ENCODE data around the gene RAB28.

Gene RAB28

DNA sequence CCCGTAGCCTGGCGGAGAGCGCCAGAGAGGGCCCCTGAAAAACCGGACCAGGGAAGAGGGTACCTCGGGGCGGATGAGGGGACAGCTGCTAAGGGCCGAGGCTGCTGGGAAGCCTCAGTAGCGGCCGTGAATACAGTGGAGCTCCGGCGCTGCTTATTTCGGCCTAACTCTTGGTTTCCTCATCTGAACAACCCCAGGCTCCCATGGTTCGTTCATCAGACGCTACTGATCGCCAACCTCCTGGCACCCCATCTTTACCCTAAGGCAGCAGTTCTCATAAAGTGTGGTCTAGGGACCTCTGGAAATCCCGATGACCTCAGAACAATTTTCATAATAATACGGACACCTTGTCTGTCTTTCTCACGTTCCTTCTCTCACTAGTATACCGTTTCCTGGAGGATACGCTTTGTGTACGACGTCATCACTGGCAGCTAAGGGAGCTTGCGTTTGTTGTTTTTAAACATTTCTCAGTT lies 645 bp upstream of the RAB28 start:
- TF ChIP-seq, protein P1, sequence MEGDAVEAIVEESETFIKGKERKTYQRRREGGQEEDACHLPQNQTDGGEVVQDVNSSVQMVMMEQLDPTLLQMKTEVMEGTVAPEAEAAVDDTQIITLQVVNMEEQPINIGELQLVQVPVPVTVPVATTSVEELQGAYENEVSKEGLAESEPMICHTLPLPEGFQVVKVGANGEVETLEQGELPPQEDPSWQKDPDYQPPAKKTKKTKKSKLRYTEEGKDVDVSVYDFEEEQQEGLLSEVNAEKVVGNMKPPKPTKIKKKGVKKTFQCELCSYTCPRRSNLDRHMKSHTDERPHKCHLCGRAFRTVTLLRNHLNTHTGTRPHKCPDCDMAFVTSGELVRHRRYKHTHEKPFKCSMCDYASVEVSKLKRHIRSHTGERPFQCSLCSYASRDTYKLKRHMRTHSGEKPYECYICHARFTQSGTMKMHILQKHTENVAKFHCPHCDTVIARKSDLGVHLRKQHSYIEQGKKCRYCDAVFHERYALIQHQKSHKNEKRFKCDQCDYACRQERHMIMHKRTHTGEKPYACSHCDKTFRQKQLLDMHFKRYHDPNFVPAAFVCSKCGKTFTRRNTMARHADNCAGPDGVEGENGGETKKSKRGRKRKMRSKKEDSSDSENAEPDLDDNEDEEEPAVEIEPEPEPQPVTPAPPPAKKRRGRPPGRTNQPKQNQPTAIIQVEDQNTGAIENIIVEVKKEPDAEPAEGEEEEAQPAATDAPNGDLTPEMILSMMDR (IDR thresholded peaks at IDR 0.05; ENCODE audit: insufficient read depth, low read depth, low read length, missing control alignments): no peak
- DNase-seq (ENCODE audit: low read depth): peak; percentile 58
- peak overlapping the region; percentile 55 for H3K4me3 ChIP-seq (ENCODE audit: low read depth, low read length)

DNA sequence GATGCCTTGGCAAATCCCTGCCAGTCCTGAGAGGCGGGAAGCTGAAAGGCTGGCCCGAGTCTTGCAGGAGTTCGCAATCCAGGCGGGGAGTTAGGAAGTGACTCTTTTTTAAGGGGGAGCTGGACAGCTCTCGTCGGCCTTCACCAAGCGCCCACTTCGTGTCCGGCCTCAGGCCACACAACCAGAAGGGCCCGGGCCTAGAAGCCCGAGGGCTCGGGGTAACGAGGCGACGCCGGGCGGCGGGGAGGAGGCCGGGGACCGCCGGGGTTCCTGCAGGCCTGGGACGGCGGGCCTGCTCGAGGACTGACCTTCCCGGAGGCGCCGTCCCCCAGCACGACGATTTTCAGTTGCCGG lies 395 bp downstream of the RAB28 start:
- peak overlapping the region; percentile 55 for H3K4me3 ChIP-seq (ENCODE audit: low read depth, low read length)
- peak; percentile 33 for DNase-seq (ENCODE audit: low read depth)
- TF ChIP-seq, protein P1 (IDR thresholded peaks at IDR 0.05; ENCODE audit: insufficient read depth, low read depth, low read length, missing control alignments): no peak

GRCh38 chr4:13483136-13483767 lies 888 bp downstream of the RAB28 start:
- peak; percentile 12 for DNase-seq (ENCODE audit: low read depth)
- TF ChIP-seq, protein P1 (IDR thresholded peaks at IDR 0.05; ENCODE audit: insufficient read depth, low read depth, low read length, missing control alignments): no peak
- H3K4me3 ChIP-seq (ENCODE audit: low read depth, low read length): peak overlapping the region; percentile 55

- DNase-seq (ENCODE audit: low read depth): no peak
- H3K4me3 ChIP-seq (ENCODE audit: low read depth, low read length): no peak overlapping the region
- TF ChIP-seq, protein P1 (IDR thresholded peaks at IDR 0.05; ENCODE audit: insufficient read depth, low read depth, low read length, missing control alignments): no peak
Measured at GRCh38 chr4:13481569-13481968, 2.6 kb downstream of the RAB28 start.

GRCh38 chr4:13478707-13479106 lies 5.4 kb downstream of the RAB28 start:
- no peak for DNase-seq (ENCODE audit: low read depth)
- no peak overlapping the region for H3K4me3 ChIP-seq (ENCODE audit: low read depth, low read length)
- TF ChIP-seq, protein P1 (IDR thresholded peaks at IDR 0.05; ENCODE audit: insufficient read depth, low read depth, low read length, missing control alignments): no peak

DNA sequence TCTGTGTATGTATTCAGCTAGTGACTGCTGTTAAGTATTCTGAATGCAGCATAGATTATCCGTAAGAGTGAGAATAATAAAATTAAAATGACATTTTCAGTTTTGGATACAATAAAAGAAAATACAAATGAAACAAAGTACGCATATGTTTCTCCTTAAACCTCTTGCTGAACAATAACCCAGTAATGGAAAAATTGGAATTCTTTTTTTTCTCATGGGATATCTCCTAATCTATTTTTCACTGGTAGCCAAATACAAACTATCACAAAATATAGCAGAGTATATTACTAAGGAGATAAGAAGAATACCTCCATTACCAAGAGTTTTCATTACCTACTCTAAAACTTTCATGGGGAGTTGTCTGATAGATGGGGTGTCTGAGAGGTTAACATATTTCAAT lies 6.0 kb downstream of the RAB28 start:
- TF ChIP-seq, protein P1 (IDR thresholded peaks at IDR 0.05; ENCODE audit: insufficient read depth, low read depth, low read length, missing control alignments): no peak
- no peak for DNase-seq (ENCODE audit: low read depth)

DNA sequence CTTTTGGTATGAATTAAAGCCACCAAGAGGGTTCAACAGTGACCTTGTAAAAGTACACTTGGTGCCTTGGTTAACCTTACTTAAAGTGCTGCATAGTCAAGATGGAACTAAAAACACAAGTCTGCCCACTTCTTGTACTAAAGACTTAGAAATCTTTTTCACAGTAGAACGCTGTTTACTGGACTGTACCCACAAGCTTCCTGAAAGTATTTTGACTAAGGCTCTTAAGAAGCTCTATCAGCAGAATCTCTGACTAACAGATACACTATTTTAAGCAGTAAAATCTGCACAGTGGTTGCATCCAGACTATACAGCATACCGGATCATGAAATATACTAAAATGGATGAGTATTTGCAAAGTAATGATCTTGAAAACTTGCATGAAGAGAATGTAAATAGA lies 7.2 kb downstream of the RAB28 start:
- no peak overlapping the region for H3K4me3 ChIP-seq (ENCODE audit: low read depth, low read length)
- TF ChIP-seq, protein P1 (IDR thresholded peaks at IDR 0.05; ENCODE audit: insufficient read depth, low read depth, low read length, missing control alignments): no peak
- DNase-seq (ENCODE audit: low read depth): peak; percentile 43

More for the DNA sequence above, 6.0 kb downstream of the RAB28 start:
- H3K4me3 ChIP-seq (ENCODE audit: low read depth, low read length): no peak overlapping the region
